Left renal pelvis (tissue), 4 donors: ENCODE measurements around the gene KIF13A. TPM values are rescaled to one million over a fixed set of nuclear protein-coding genes. Genes with fewer than 3 reads are reported as not detected.

Source experiments
- polyA plus RNA-seq, 4 donors: library from polyadenylated mRNA; unstranded; fragments of 120-200 nt; gene quantifications; one replicate each; pipeline ENCODE4 v1.2.1, GENCODE V29; 2013; ENCODE audit not compliant: insufficient read length in 4 of 4

KIF13A gene
- polyA plus RNA-seq, 4 donors, result 36.6 to 40.0 (median 36.9) TPM

Other genes starting within 250 kb of the KIF13A start
- gene NHLRC1, start 135.0 kb upstream of the KIF13A start, polyA plus RNA-seq, result 1 to 10 TPM; 1.5 to 2.4 (median 2.1) TPM
- gene TPMT, start 167.4 kb upstream of the KIF13A start, polyA plus RNA-seq, result 10 to 100 TPM in 3 of 4 donors, 1 to 10 TPM in 1; 6.3 to 28.9 (median 25.1) TPM
- gene KDM1B, start 167.8 kb upstream of the KIF13A start, polyA plus RNA-seq, result 10 to 100 TPM; 17.3 to 22.9 (median 19.5) TPM